ENCODE results near the gene PBX4.

The PBX4 gene

DNA sequence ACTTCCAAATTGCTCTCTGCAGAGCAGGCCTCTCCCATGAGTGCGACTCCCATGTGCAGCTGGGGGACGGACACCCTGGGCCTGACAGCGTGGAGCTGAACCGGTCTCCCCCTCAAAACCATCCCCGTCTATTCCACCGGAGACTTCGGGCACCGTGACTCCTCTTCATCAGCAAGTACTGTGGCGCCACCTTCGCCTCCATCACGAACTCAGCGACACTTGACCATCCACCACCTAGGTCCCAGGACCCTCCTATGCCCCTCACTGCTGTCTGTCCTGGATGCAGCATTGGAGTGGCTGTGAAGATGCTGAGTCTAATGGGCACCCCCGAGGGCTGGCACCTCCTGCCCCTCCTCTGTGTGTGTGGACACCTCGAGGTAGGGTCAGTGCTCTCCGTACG lies 59.9 kb downstream of the PBX4 start:
- no peak for DNase-seq (ENCODE audit: low spot score in 2 of 2)
- Histone ChIP-seq H3K4me3 (no peak overlapping the region), H3K4me1 (no peaks in the 10 kb centered on the region), H3K27me3 (ENCODE audit: low read depth) (no peaks in the 10 kb centered on the region), H3K36me3 (replicated peaks) (no peaks in the 10 kb centered on the region), H3K9me3 (no peaks in the 10 kb centered on the region)
- in situ Hi-C loops (cut with MboI; ENCODE audit: low sequenced_read_pairs), result no loop called here

DNA sequence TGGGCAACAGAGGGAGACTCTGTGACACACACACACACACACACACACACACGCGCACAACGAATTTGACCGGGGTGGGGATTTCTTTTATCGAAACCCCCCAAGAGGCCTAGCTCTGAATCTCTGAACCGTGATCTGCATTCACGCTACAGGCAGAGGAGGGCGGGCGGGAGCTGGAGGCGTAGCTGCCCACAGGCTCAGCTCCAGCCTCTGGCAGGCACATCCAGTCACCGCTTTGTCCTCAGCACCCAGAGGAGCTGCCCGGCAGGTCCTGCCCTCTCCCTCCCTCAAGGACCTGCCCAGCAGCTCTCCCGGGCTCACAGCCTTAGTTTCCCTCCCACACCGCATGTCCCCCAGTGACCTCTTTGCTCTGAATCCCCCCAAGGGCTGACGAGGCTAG lies 60.4 kb downstream of the PBX4 start:
- H3K36me3 ChIP-seq (replicated peaks), result no peaks in the 10 kb centered on the region
- no peak for DNase-seq (ENCODE audit: low spot score in 2 of 2)
- no peaks in the 10 kb centered on the region for H3K9me3 ChIP-seq
- no peak overlapping the region for H3K4me3 ChIP-seq
- no peaks in the 10 kb centered on the region for H3K27me3 ChIP-seq (ENCODE audit: low read depth)
- in situ Hi-C loops (cut with MboI; ENCODE audit: low sequenced_read_pairs), result no loop called here
- no peaks in the 10 kb centered on the region for H3K4me1 ChIP-seq

DNA sequence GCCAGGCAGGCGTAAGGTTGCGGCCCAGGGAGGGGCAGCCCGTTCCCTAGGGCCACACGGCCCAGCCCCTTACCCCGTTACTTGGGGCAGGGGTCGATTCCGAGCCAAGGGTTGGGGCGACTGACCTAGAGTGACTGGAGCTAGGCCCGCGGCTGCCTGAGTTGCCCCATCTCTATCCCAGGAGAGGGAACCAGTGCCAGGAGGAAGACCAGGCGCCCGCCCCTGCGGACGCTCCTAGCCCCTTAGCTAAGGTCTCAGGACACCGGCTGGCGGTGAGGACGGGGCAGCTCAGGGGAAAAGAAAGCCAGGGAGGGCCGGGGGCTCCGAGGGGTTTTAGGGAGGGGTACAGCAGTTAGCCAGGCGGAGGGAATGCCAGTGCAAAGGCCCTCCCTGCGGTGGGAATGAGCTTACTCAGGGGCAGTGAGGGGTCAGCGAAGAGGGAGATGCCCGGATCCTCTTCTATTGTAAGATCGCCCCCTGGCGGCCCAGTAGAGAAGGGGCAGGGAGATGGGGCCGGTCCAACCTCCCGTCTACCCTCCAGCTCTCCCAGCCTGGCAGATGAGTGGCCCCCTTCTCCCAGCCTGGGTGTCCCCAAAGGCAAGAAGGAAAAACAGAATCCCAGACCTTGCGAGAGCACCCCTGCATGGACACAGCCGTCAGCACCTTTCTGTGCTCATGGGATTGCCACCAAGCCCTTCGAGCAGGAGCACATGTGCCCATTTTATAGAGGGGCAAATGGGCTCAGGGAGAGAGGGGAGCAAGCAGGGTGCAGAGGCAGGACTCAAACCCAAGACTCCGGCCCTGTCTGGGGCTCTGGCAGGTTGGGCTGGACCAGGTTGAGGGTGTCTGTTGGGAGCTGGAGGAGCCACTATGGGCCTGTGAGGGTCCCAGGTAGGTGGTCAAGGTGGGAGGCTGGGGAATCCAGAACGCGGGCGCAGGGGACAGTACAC lies 64.1 kb downstream of the PBX4 start:
- H3K4me1 ChIP-seq, result no peaks in the 10 kb centered on the region
- in situ Hi-C loops (cut with MboI; ENCODE audit: low sequenced_read_pairs), result no loop called here
- H3K9me3 ChIP-seq, result no peaks in the 10 kb centered on the region
- no peak overlapping the region for H3K4me3 ChIP-seq
- H3K36me3 ChIP-seq (replicated peaks), result no peaks in the 10 kb centered on the region
- H3K27me3 ChIP-seq (ENCODE audit: low read depth), result no peaks in the 10 kb centered on the region
- peak; percentile 53 to 80 for DNase-seq (ENCODE audit: low spot score in 2 of 2)

DNA sequence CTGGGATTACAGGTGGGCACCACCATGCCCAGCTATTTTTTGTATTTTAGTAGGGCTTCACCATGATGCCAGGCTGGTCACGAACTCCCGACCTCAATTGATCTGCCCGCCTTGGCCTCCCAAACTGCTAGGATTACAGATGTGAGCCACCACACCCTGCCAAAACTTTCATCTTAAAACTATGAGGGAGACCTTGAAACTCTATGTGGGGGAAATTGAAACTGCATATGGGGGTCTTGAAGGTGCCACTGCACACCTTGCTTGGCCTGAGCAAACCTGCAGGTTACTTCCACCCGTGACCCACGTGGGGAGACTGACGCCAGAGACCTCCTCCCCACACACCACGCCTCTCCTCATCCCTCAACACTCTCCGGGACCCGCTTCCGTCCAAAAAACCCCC lies 64.8 kb downstream of the PBX4 start:
- DNase-seq (ENCODE audit: low spot score in 2 of 2), result no peak
- no peaks in the 10 kb centered on the region for H3K4me1 ChIP-seq
- in situ Hi-C loops (cut with MboI; ENCODE audit: low sequenced_read_pairs), result no loop called here

DNA sequence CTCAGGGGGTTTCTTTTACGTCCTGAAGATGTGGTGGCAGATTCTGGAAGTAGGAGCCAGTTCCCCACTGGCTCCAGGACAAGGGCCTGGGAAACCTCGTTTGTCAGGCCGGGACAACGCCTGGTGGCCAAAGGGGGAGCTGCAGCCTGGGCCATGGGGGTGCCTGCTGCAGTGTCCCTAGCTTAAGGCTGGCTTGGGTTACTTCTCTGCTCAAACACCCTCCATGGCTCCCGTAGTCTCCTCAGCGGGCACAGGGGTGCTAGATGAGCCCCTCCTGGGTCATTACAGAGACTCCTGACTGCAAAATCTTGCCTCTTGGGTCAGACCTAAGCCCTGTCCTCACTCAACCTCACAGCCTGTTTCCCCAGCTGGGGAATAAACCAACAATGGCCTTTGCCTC lies 65.7 kb downstream of the PBX4 start:
- no peak overlapping the region for H3K4me3 ChIP-seq
- in situ Hi-C loops (cut with MboI; ENCODE audit: low sequenced_read_pairs), result no loop called here
- H3K36me3 ChIP-seq (replicated peaks), result no peaks in the 10 kb centered on the region
- no peaks in the 10 kb centered on the region for H3K27me3 ChIP-seq (ENCODE audit: low read depth)
- DNase-seq (ENCODE audit: low spot score in 2 of 2), result peak in 1 of 2 experiments; percentile 72
- no peaks in the 10 kb centered on the region for H3K4me1 ChIP-seq
- no peaks in the 10 kb centered on the region for H3K9me3 ChIP-seq

More for the DNA sequence above, 64.8 kb downstream of the PBX4 start:
- H3K9me3 ChIP-seq, result no peaks in the 10 kb centered on the region
- no peaks in the 10 kb centered on the region for H3K36me3 ChIP-seq (replicated peaks)
- H3K27me3 ChIP-seq (ENCODE audit: low read depth), result no peaks in the 10 kb centered on the region
- no peak overlapping the region for H3K4me3 ChIP-seq

DNA sequence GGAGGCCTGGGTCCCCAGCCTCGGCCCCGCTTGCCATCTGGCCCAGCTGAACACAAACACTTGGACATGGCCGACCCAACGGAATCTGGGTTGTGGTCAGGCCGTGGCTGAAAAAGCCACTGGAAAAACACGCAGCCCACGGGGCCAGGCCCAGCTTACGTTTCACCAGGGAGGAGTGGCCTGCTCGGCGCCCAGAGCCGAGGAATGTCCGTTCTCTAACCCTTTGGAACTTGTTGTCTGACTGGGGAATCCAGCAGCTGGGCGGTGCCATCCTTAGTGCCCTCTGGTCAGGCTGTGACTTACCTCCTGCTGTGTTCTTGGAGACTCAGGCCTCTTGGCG lies 66.7 kb downstream of the PBX4 start:
- in situ Hi-C loops (cut with MboI; ENCODE audit: low sequenced_read_pairs), result no loop called here
- H3K36me3 ChIP-seq (replicated peaks), result no peaks in the 10 kb centered on the region
- no peaks in the 10 kb centered on the region for H3K27me3 ChIP-seq (ENCODE audit: low read depth)
- no peak overlapping the region for H3K4me3 ChIP-seq
- no peaks in the 10 kb centered on the region for H3K9me3 ChIP-seq
- H3K4me1 ChIP-seq, result no peaks in the 10 kb centered on the region
- DNase-seq (ENCODE audit: low spot score in 2 of 2), result no peak

DNA sequence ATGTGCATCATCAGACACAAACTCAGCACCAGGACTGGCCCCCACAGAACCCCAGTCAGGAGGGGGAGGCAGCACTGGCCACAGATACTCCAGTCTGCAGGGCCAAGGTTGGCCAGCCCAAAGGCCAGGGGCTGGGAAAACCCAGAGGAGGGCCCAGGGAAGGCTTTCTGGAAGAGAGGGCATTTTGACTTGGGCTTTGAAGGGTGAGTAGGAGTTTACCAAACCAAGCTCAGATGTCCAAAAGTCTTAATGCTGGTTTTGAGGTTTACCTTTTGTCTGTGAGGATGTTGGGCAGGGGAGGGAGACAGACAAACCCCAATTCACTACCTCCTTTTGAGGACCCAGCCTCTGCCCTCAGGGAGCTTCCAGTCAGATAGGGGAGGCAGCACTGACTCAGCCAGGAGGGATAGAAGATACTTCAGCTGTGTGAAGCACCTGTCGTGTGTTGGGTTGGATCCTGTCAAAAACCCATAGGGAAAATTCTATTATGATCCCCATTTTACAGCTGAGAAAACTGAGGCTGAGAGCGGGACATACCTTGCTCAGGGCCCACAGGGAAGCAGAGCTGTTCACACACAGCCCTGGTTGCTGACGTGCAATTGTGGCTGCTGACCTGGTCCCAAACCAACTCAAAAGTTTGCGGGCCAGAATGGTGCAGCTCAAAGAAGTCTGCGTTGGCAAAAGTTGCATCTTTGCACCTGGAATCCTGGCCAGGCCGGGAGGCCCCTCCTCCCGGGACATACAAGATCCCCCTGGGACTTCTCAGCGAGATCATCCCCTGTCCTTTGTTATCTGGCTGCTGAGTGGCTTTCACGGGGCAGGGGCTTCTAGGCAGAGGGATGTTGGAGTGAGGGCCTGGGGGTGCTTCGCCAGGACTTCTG lies 67.3 kb downstream of the PBX4 start:
- H3K4me1 ChIP-seq, result no peaks in the 10 kb centered on the region
- in situ Hi-C loops (cut with MboI; ENCODE audit: low sequenced_read_pairs), result no loop called here
- no peaks in the 10 kb centered on the region for H3K36me3 ChIP-seq (replicated peaks)
- no peaks in the 10 kb centered on the region for H3K9me3 ChIP-seq
- no peaks in the 10 kb centered on the region for H3K27me3 ChIP-seq (ENCODE audit: low read depth)
- no peak for DNase-seq (ENCODE audit: low spot score in 2 of 2)
- H3K4me3 ChIP-seq, result no peak overlapping the region

DNA sequence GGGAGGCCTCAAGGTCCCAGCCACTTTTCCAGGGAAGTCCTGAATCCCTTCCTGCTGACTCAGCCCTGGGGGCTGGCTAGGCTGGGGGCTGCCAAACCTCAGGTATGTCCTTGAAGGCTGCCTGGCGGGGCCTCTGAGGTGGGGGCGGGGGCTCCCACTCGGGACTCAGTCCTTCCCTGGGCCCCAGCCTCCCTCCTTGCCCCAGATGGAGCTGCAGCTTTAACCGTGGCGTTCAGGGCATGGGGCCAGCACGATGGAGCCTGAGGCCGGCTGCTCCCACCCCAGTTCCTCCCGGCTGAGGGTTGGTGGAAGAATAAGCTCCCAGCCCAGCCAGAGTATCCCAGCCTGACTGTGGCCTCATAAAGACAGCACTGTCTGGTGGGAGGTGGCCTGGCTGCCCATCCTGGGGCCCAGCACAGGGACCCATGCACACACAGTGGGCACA lies 68.0 kb downstream of the PBX4 start:
- Histone ChIP-seq H3K36me3 (replicated peaks) (no peaks in the 10 kb centered on the region), H3K4me3 (no peak overlapping the region), H3K4me1 (no peaks in the 10 kb centered on the region), H3K9me3 (no peaks in the 10 kb centered on the region), H3K27me3 (ENCODE audit: low read depth) (no peaks in the 10 kb centered on the region)
- DNase-seq (ENCODE audit: low spot score in 2 of 2), result no peak
- in situ Hi-C loops (cut with MboI; ENCODE audit: low sequenced_read_pairs), result no loop called here

DNA sequence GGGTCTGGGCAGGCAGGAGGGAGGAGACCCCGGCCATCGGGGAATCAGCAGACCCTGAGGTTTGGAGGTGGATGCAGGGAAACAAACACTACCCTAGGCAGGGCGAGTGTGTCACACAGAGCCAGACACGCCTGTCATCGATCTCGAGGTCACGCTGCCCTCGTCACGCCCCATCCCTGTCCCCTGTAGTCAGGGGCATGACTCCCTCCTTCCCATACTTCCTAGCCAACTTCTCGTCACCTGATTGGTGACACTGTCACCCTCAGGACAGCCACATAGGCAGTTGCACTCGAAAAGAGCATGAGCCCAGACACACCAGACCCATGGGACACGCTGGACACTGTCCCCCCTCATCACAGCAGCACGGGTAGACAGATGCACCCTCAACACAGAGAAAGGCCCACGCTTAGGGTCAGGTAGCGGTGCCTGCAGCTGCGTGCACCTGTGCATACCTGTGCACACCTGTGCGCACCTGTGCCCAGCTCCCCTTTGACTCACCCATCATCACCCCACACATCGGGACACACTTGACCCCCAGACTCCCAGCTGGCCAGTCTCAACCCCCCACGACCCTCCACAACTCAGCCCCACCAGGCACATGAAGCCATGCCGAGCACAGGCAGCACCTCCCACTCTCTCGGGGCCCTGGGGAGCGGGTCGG lies 68.6 kb downstream of the PBX4 start:
- no peak for DNase-seq (ENCODE audit: low spot score in 2 of 2)
- in situ Hi-C loops (cut with MboI; ENCODE audit: low sequenced_read_pairs), result loop anchor here (25.0 kb wide), 1 partner anchor 412 kb away; no protein-coding TSS in a partner anchor

DNA sequence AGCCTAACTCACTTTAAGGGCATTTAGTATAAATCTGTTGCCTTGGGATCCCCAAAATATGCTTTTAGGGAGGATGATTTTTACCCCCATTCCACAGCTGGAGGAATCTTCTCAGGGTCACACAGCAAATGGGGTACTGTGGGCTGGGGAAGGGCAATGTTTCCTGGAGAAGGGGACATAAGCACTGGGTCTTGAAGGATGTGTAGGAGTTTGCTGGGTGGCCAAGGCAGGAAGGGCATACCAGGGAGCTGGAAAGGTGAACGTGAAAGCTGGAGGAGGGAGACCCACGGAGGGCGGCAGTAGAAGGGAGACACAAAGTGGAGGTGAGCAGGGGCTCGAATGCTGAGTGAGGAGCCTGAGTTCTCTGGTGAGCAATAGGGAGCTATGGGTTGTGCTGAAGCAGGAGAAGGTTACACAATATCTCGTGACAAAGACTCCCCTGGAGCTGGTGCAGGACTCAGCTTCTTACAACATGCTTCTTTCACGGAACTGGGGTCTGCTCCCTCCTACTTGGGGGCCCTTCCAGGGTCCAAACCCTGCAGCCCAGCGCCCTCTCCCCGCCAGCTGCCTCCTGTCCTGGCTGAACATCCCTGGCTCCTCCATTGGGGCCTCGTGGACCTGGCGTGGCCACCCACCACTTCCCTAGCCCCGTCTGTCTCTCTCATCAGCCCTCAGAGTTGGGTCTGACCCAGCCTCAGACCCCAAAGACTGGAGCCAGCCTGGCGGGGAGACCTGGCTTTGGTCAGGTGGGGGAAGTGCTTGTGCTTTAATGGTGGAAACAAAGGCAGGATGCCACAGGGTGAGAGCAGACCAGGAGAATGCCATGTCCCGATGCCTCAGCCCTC lies 69.3 kb downstream of the PBX4 start:
- in situ Hi-C loops (cut with MboI; ENCODE audit: low sequenced_read_pairs), result loop anchor here (25.0 kb wide), 1 partner anchor 413 kb away; no protein-coding TSS in a partner anchor
- Histone ChIP-seq H3K9me3 (no peaks in the 10 kb centered on the region), H3K4me1 (no peaks in the 10 kb centered on the region), H3K4me3 (no peak overlapping the region), H3K36me3 (replicated peaks) (no peaks in the 10 kb centered on the region), H3K27me3 (ENCODE audit: low read depth) (no peaks in the 10 kb centered on the region)
- DNase-seq (ENCODE audit: low spot score in 2 of 2), result no peak

More for the DNA sequence above, 68.6 kb downstream of the PBX4 start:
- Histone ChIP-seq H3K4me1 (no peaks in the 10 kb centered on the region), H3K4me3 (no peak overlapping the region), H3K36me3 (replicated peaks) (no peaks in the 10 kb centered on the region), H3K27me3 (ENCODE audit: low read depth) (no peaks in the 10 kb centered on the region), H3K9me3 (no peaks in the 10 kb centered on the region)

DNA sequence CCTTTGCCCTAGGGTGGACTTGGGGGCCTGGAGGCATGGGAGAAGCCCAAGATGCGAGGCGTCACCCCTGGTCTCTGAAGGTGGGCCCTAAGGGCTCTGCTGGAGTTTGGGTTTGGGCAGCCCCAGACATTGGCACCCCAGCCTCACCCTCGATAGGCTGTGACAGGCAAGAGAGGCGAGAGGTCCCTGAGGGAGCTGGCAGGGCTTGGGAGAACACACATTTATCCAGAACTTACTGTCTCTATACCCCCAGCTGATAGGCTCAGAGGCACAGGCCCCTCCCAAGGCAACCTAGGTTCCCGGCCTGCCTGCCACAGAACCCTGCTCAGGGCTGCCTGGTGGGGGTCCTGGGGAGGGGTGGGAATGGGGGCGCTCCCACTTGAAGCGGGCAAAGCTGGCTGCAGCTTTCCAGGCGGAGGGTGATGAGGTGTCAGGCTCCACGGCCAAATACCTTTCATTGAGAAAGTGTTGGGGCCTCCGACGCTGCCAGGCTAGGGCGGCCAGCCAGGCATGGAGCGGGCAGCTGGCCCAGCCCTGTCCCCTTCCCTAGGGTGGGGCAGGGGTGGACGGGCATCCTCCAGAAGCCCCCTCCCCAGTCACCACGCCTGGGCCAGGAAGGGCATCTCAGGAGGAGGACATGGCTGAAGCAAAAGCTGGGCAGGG lies 70.7 kb downstream of the PBX4 start:
- no peaks in the 10 kb centered on the region for H3K36me3 ChIP-seq (replicated peaks)
- H3K9me3 ChIP-seq, result no peaks in the 10 kb centered on the region
- no peaks in the 10 kb centered on the region for H3K27me3 ChIP-seq (ENCODE audit: low read depth)
- no peak overlapping the region for H3K4me3 ChIP-seq
- no peaks in the 10 kb centered on the region for H3K4me1 ChIP-seq
- DNase-seq (ENCODE audit: low spot score in 2 of 2), result no peak
- in situ Hi-C loops (cut with MboI; ENCODE audit: low sequenced_read_pairs), result loop anchor here (25.0 kb wide), 1 partner anchor 414 kb away; no protein-coding TSS in a partner anchor

DNA sequence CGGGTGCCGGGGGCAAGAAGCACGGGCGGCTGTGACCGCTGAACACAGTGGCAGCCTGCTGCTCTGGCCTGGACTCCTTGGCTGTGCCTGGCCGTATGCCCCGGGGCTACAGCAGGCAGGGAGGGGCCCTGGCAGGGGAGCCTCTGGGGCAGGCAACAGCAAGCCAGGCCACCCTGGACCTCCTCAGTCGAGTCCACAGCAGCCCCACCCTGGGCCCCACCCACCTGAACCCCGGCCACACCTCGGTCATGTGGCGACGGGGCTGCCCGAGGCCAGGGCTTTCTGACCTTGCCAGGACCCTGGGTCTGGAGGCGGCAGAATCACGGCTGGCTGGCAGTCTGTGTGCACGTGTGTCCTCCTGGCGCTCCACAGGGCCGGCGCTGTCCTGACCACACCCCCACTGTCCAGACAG lies 71.7 kb downstream of the PBX4 start:
- no peak for DNase-seq (ENCODE audit: low spot score in 2 of 2)
- Histone ChIP-seq H3K36me3 (replicated peaks) (no peaks in the 10 kb centered on the region), H3K4me3 (no peak overlapping the region), H3K4me1 (no peaks in the 10 kb centered on the region), H3K27me3 (ENCODE audit: low read depth) (no peaks in the 10 kb centered on the region), H3K9me3 (no peaks in the 10 kb centered on the region)
- in situ Hi-C loops (cut with MboI; ENCODE audit: low sequenced_read_pairs), result loop anchor here (25.0 kb wide), 1 partner anchor 416 kb away; no protein-coding TSS in a partner anchor

All from HAP-1 (cell line).